Suppressor macrophage (primary cell): ENCODE data around the gene TRIM67.
A peak's percentile ranks its signal among the peaks of the same experiment; 100 is the strongest.

Experiments used
- DNase-seq, 4 experiments: peaks; one replicate each; pipeline ENCODE4 v3.0.0-alpha.2; 2020 to 2022

Gene TRIM67

GRCh38 chr1:231236208-231236591 lies 74.3 kb downstream of the TRIM67 start:
- DNase-seq: peak in 3 of 4 experiments; percentile 21 to 27 (median 25)

GRCh38 chr1:231236938-231237337 lies 75.1 kb downstream of the TRIM67 start:
- no peak for DNase-seq

- DNase-seq: no peak
Measured at GRCh38 chr1:231238298-231238697, 76.4 kb downstream of the TRIM67 start.

- DNase-seq: peak in 2 of 4 experiments; percentile 22 to 24
Measured at GRCh38 chr1:231240531-231240882, 78.6 kb downstream of the TRIM67 start.

- DNase-seq: peak; percentile 93 to 97 (median 94)
Measured at GRCh38 chr1:231240883-231241735, 79.3 kb downstream of the TRIM67 start, which contains the start of gene GNPAT. Gene GNPAT, plus strand, starts transcription at chr1:231241212. Its CDS starts 167 bp downstream, at chr1:231241379.

- peak; percentile 3 to 28 (median 10) for DNase-seq
Measured at GRCh38 chr1:231241750-231242149, 79.9 kb downstream of the TRIM67 start.

- DNase-seq: peak in 3 of 4 experiments; percentile 5 to 33 (median 32)
Measured at GRCh38 chr1:231242516-231243198, 80.8 kb downstream of the TRIM67 start.

GRCh38 chr1:231248778-231249177 lies 86.9 kb downstream of the TRIM67 start:
- no peak for DNase-seq

GRCh38 chr1:231252336-231252735 lies 90.5 kb downstream of the TRIM67 start:
- no peak for DNase-seq

GRCh38 chr1:231260351-231260750 lies 98.5 kb downstream of the TRIM67 start:
- DNase-seq: no peak

- DNase-seq: no peak
Measured at GRCh38 chr1:231264642-231265041, 102.8 kb downstream of the TRIM67 start.

- no peak for DNase-seq
Measured at GRCh38 chr1:231265379-231265778, 103.5 kb downstream of the TRIM67 start.

GRCh38 chr1:231266811-231267322 lies 105.0 kb downstream of the TRIM67 start:
- DNase-seq: no peak
